H9 (cell line): ENCODE measurements around the gene TMEM202. TPM values are rescaled to one million over a fixed set of nuclear protein-coding genes. Genes with fewer than 3 reads are reported as not detected.
"Not testable (repeated sequence)": the region's sequence is repeated elsewhere in the genome, so short reads cannot be mapped to it uniquely, and the experiment has no call there.

ENCODE experiments used
- DNase-seq: peaks from one replicate; pipeline ENCODE4 v3.0.0-alpha.2; 2017
- H2AFZ ChIP-seq: one replicate; pipeline ENCODE4 v1.6.1; 2013; ENCODE audit warnings: mild to moderate bottlenecking, low read length, control low read depth, moderate library complexity
- H2AK5ac ChIP-seq: 2 replicates; pipeline ENCODE4 v1.6.1; 2013; ENCODE audit warnings: low read length, control low read depth, mixed read lengths; ENCODE audit not compliant: insufficient read length
- H2BK120ac ChIP-seq: one replicate; pipeline ENCODE4 v1.6.1; 2013; ENCODE audit warnings: low read depth, mild to moderate bottlenecking, low read length, control low read depth, inconsistent platforms; ENCODE audit not compliant: poor library complexity, severe bottlenecking
- H2BK12ac ChIP-seq: 2 replicates; pipeline ENCODE4 v1.6.1; 2013; ENCODE audit warnings: low read length, control low read depth, mixed read lengths, low read depth; ENCODE audit not compliant: insufficient read length
- H2BK15ac ChIP-seq: 2 replicates; pipeline ENCODE4 v1.6.1; 2013; ENCODE audit warnings: low read depth, low read length, control low read depth
- H2BK20ac ChIP-seq: one replicate; pipeline ENCODE4 v1.6.1; 2013; ENCODE audit warnings: low read depth, mild to moderate bottlenecking, low read length, control low read depth, inconsistent platforms; ENCODE audit not compliant: poor library complexity, severe bottlenecking
- H2BK5ac ChIP-seq: 2 replicates; pipeline ENCODE4 v1.6.1; 2013; ENCODE audit warnings: low read length, control low read depth, mixed read lengths; ENCODE audit not compliant: insufficient read length
- H3K14ac ChIP-seq: 2 replicates; pipeline ENCODE4 v1.6.1; 2013; ENCODE audit warnings: low read length, control low read depth; ENCODE audit not compliant: insufficient read depth
- H3K18ac ChIP-seq: 2 replicates; pipeline ENCODE4 v1.6.1; 2013; ENCODE audit warnings: low read depth, mild to moderate bottlenecking, mixed read lengths, low read length, control low read depth; ENCODE audit not compliant: insufficient read length
- H3K23ac ChIP-seq: 2 replicates; pipeline ENCODE4 v1.6.1; 2013; ENCODE audit warnings: low read length, control low read depth, mixed read lengths, low read depth; ENCODE audit not compliant: insufficient read length
- H3K23me2 ChIP-seq: 2 replicates; pipeline ENCODE4 v1.6.1; 2013; ENCODE audit warnings: low read depth, mild to moderate bottlenecking, mixed read lengths, low read length, control low read depth; ENCODE audit not compliant: insufficient read length, poor library complexity, severe bottlenecking
- H3K27ac ChIP-seq: 2 replicates; pipeline ENCODE4 v1.5.1; 2013; ENCODE audit warnings: low read length, control low read depth, mixed read lengths, low read depth; ENCODE audit not compliant: insufficient read length
- H3K27me3 ChIP-seq: 2 replicates; pipeline ENCODE4 v1.6.1; 2013; ENCODE audit warnings: low read length, control low read depth, inconsistent platforms; ENCODE audit not compliant: insufficient read depth
- H3K4ac ChIP-seq: 2 replicates; pipeline ENCODE4 v1.6.1; 2013; ENCODE audit warnings: low read depth, mild to moderate bottlenecking, control low read depth, inconsistent platforms, low read length, moderate library complexity
- H3K4me1 ChIP-seq: 2 replicates; pipeline ENCODE4 v1.6.1; 2013; ENCODE audit warnings: low read length, control low read depth, inconsistent platforms; ENCODE audit not compliant: insufficient read depth
- H3K4me2 ChIP-seq: 2 replicates; pipeline ENCODE4 v1.6.1; 2013; ENCODE audit warnings: low read length, control low read depth, mixed read lengths; ENCODE audit not compliant: insufficient read length, insufficient read depth
- H3K56ac ChIP-seq: 2 replicates; pipeline ENCODE4 v1.6.1; 2013; ENCODE audit warnings: low read depth, mild to moderate bottlenecking, mixed read lengths, low read length, control low read depth; ENCODE audit not compliant: insufficient read length
- H3K79me1 ChIP-seq: 2 replicates; pipeline ENCODE4 v1.6.1; 2013; ENCODE audit warnings: low read depth, mild to moderate bottlenecking, moderate library complexity, low read length, control low read depth, inconsistent platforms; ENCODE audit not compliant: insufficient read depth, poor library complexity, severe bottlenecking
- H3K79me2 ChIP-seq: 2 replicates; pipeline ENCODE4 v1.6.1; 2013; ENCODE audit warnings: low read length, control low read depth, inconsistent platforms; ENCODE audit not compliant: insufficient read depth
- H3K9ac ChIP-seq: 2 replicates; pipeline ENCODE4 v1.6.1; 2013; ENCODE audit warnings: low read length, control low read depth, mixed read lengths; ENCODE audit not compliant: insufficient read length; ENCODE audit errors: extremely low read depth
- H3K9me3 ChIP-seq: one replicate; pipeline ENCODE4 v1.6.1; 2013; ENCODE audit warnings: low read depth, low read length, inconsistent platforms; ENCODE audit not compliant: control insufficient read depth
- H3T11ph ChIP-seq: one replicate; pipeline ENCODE4 v1.6.1; 2013; ENCODE audit warnings: mild to moderate bottlenecking, low read length, control low read depth, inconsistent platforms
- H4K20me1 ChIP-seq: one replicate; pipeline ENCODE4 v1.6.1; 2013; ENCODE audit not compliant: control insufficient read depth, insufficient read length, insufficient read depth
- H4K5ac ChIP-seq: 2 replicates; pipeline ENCODE4 v1.6.1; 2013; ENCODE audit warnings: low read depth, mild to moderate bottlenecking, mixed read lengths, low read length, control low read depth; ENCODE audit not compliant: insufficient read length
- H4K8ac ChIP-seq: replicated peaks from 2 replicates; pipeline ENCODE4 v1.6.1; 2013; ENCODE audit warnings: low read length, control low read depth, mixed read lengths, low read depth; ENCODE audit not compliant: insufficient read length
- H4K91ac ChIP-seq: 2 replicates; pipeline ENCODE4 v1.6.1; 2013; ENCODE audit warnings: low read depth, mild to moderate bottlenecking, moderate library complexity, mixed read lengths, low read length, control low read depth; ENCODE audit not compliant: insufficient read length
- H3K27ac Mint-ChIP-seq, 3 experiments: 2 replicates in 2 of 3; 3 replicates in 1 of 3; pipeline ENCODE4 v1.8.0; 2020 to 2021; ENCODE audit warnings: mixed read lengths in 3 of 3, mild to moderate bottlenecking in 1 of 3, moderate library complexity in 1 of 3
- H3K27me3 Mint-ChIP-seq: 2 replicates; pipeline ENCODE4 v1.8.0; 2021; ENCODE audit warnings: low read depth, mild to moderate bottlenecking, moderate library complexity, mixed read lengths
- H3K36me3 Mint-ChIP-seq, 3 experiments: 2 replicates in 2 of 3; 3 replicates in 1 of 3; pipeline ENCODE4 v1.8.0; 2020 to 2021; ENCODE audit warnings: low read depth in 3 of 3, mixed read lengths in 3 of 3; ENCODE audit not compliant: insufficient read depth in 1 of 3
- H3K4me1 Mint-ChIP-seq, 2 experiments: 2 replicates each; pipeline ENCODE4 v1.8.0; 2020; ENCODE audit warnings: mixed read lengths in 2 of 2
- H3K4me3 Mint-ChIP-seq, 2 experiments: 2 replicates in 1 of 2; 3 replicates in 1 of 2; pipeline ENCODE4 v1.8.0; 2020 to 2021; ENCODE audit warnings: mild to moderate bottlenecking in 2 of 2, mixed read lengths in 2 of 2, moderate library complexity in 1 of 2
- H3K9me3 Mint-ChIP-seq, 2 experiments: 2 replicates in 1 of 2; 3 replicates in 1 of 2; pipeline ENCODE4 v1.8.0; 2020; ENCODE audit warnings: mild to moderate bottlenecking in 2 of 2, mixed read lengths in 2 of 2, moderate library complexity in 1 of 2
- CTCF ChIP-seq: fragments of 200-600 bp; sonication (generic); conservative IDR thresholded peaks from 3 replicates; pipeline ENCODE4 v1.8.0; 2021; ENCODE audit warnings: antibody characterized with exemption, mild to moderate bottlenecking
- WGBS: extraction: QIAGEN DNeasy Blood & Tissue Kit; methylation state at CpG from one replicate; pipeline ENCODE4 v1.1.7; 2013; ENCODE audit warnings: missing lambda C conversion rate, low lambda C conversion rate, mixed read lengths; ENCODE audit not compliant: insufficient read length; ENCODE audit errors: extremely low coverage; 5-methylcytosine and 5-hydroxymethylcytosine counted together
- total RNA-seq: library from RNA; stranded (reverse); gene quantifications from 2 replicates; pipeline ENCODE4 v1.2.1, GENCODE V29; 2021

The TMEM202 gene
- total RNA-seq, 1 experiment from 2014 or later: not detected

- WGBS: no CpG with 5 or more reads among the region's 1 CpG
Measured at GRCh38 chr15:72377331-72377730, 20.8 kb upstream of the TMEM202 start.

GRCh38 chr15:72379106-72379505, 19.0 kb upstream of the TMEM202 start:
- WGBS: no CpG with 5 or more reads among the region's 3 CpGs
- not testable (repeated sequence) for H2BK20ac ChIP-seq, H4K20me1 ChIP-seq, DNase-seq, H3K4me2 ChIP-seq, H3T11ph ChIP-seq, H3K9me3 ChIP-seq, H3K79me1 ChIP-seq, H3K9ac ChIP-seq, H4K8ac ChIP-seq, H2AFZ ChIP-seq, H4K5ac ChIP-seq, H3K27me3 ChIP-seq, H2BK120ac ChIP-seq, H3K27ac Mint-ChIP-seq, H3K14ac ChIP-seq, H3K4me3 Mint-ChIP-seq, H3K4ac ChIP-seq, H2BK15ac ChIP-seq, H3K56ac ChIP-seq, H3K27ac ChIP-seq, H3K23ac ChIP-seq, H3K9me3 Mint-ChIP-seq, H3K4me1 ChIP-seq, H3K79me2 ChIP-seq, H4K91ac ChIP-seq, H3K36me3 Mint-ChIP-seq, H2BK5ac ChIP-seq, H2BK12ac ChIP-seq, H2AK5ac ChIP-seq, H3K18ac ChIP-seq
- peaks cover 13% of the 10 kb centered on the region for H3K23me2 ChIP-seq
- Mint-ChIP-seq H3K4me1 (peaks cover 18 to 20% of the 10 kb centered on the region in 2 experiments), H3K27me3 (peaks cover 16% of the 10 kb centered on the region)

More at GRCh38 chr15:72377331-72377730, 20.8 kb upstream of the TMEM202 start:
- TF ChIP-seq CTCF: no peak
- Histone ChIP-seq H3K27ac (no peak overlapping the region), H3K23me2 (peaks cover 13% of the 10 kb centered on the region), H2BK15ac (no peak overlapping the region), H2BK12ac (no peak overlapping the region), H3T11ph (no peak overlapping the region), H3K79me2 (peaks cover 3% of the 10 kb centered on the region; the same call in 1 of the 2 replicates), H3K18ac (no peak overlapping the region), H3K14ac (no peak overlapping the region), H3K23ac (no peak overlapping the region), H4K8ac (no peak overlapping the region), H4K91ac (no peak overlapping the region), H2BK20ac (no peak overlapping the region), H2BK5ac (no peak overlapping the region), H3K4me2 (no peak overlapping the region), H2AFZ (no peak overlapping the region), H4K5ac (no peak overlapping the region), H3K9me3 (no peaks in the 10 kb centered on the region), H3K56ac (no peak overlapping the region), H2AK5ac (no peak overlapping the region), H3K9ac (no peak overlapping the region), H2BK120ac (no peak overlapping the region), H3K79me1 (peaks cover 8% of the 10 kb centered on the region), H4K20me1 (peaks cover 2% of the 10 kb centered on the region), H3K27me3 (no peaks in the 10 kb centered on the region), H3K4me1 (no peaks in the 10 kb centered on the region), H3K4ac (no peak overlapping the region)
- Mint-ChIP-seq H3K36me3 (no peaks in the 10 kb centered on the region), H3K4me3 (no peak overlapping the region), H3K27me3 (peaks cover 6% of the 10 kb centered on the region; the same call in 1 of the 2 replicates), H3K9me3 (no peaks in the 10 kb centered on the region; a peak in 1 of 5 replicates), H3K27ac (no peak overlapping the region), H3K4me1 (peaks cover 18 to 20% of the 10 kb centered on the region in 2 experiments)
- DNase-seq: no peak
